ENCODE data around the gene ACSS1. TPM values are rescaled to one million over a fixed set of nuclear protein-coding genes. Genes with fewer than 3 reads are reported as not detected.

The ACSS1 gene
- total RNA-seq, 4 donors from 2014 or later = 5.8 to 23.5 (median 11.1) TPM

GRCh38 chr20:24960302-24960801, 97.6 kb downstream of the ACSS1 start:
- TF ChIP-seq CTCF (IDR thresholded peaks at IDR 0.05) (no peak), POLR2A (IDR thresholded peaks at IDR 0.05) (no peak)
- Histone ChIP-seq H3K27me3 (no peaks in the 10 kb centered on the region), H3K27ac (peak overlapping the region in 1 of 4 donors; percentile 9), H3K36me3 (peaks cover 16 to 93% (median 18%) of the 10 kb centered on the region in 3 donors), H3K9me3 (no peaks in the 10 kb centered on the region), H3K4me1 (peaks cover 0 to 13% (median 0%) of the 10 kb centered on the region in 3 donors), H3K4me3 (no peak overlapping the region)
- intact Hi-C loops (cut with DNase I) = no loop called here
- no peak for DNase-seq
- 93% methylated on average over 4 of the region's 10 CpGs; no CpG with 5 or more reads in 1 of the 2 donors for WGBS, 2 donors

- Histone ChIP-seq H3K4me1 (peaks cover 0 to 13% (median 0%) of the 10 kb centered on the region in 3 donors), H3K27me3 (no peaks in the 10 kb centered on the region), H3K36me3 (peaks cover 16 to 90% (median 18%) of the 10 kb centered on the region in 3 donors), H3K27ac (no peak overlapping the region), H3K4me3 (no peak overlapping the region), H3K9me3 (no peaks in the 10 kb centered on the region)
- intact Hi-C loops (cut with DNase I) = no loop called here
- 83 to 93% methylated on average over 11 of the region's 14 CpGs for WGBS, 2 donors
- no peak for DNase-seq
- TF ChIP-seq POLR2A (IDR thresholded peaks at IDR 0.05) (no peak), CTCF (IDR thresholded peaks at IDR 0.05) (no peak)
These were observed 98.2 kb downstream of the ACSS1 start for GRCh38 chr20:24959591-24960301.

GRCh38 chr20:24958506-24959385, 99.2 kb downstream of the ACSS1 start:
- H3K27ac ChIP-seq = no peak overlapping the region
- H3K27me3 ChIP-seq = no peaks in the 10 kb centered on the region
- H3K4me3 ChIP-seq = no peak overlapping the region
- WGBS, 2 donors = 78 to 92% methylated on average over 9 to 16 of the region's 20 CpGs
- H3K36me3 ChIP-seq = peaks cover 12 to 80% (median 18%) of the 10 kb centered on the region in 3 donors
- intact Hi-C loops (cut with DNase I) = no loop called here
- no peak for TF ChIP-seq CTCF (IDR thresholded peaks at IDR 0.05)
- no peak for TF ChIP-seq POLR2A (IDR thresholded peaks at IDR 0.05)
- DNase-seq = no peak
- H3K4me1 ChIP-seq = peaks cover 0 to 13% (median 0%) of the 10 kb centered on the region in 3 donors
- no peaks in the 10 kb centered on the region for H3K9me3 ChIP-seq

GRCh38 chr20:24957326-24958016, 100.5 kb downstream of the ACSS1 start:
- Histone ChIP-seq H3K27ac (no peak overlapping the region), H3K4me3 (no peak overlapping the region), H3K36me3 (peaks cover 8 to 67% (median 8%) of the 10 kb centered on the region in 3 donors), H3K9me3 (no peaks in the 10 kb centered on the region), H3K27me3 (no peaks in the 10 kb centered on the region), H3K4me1 (peaks cover 0 to 22% (median 0%) of the 10 kb centered on the region in 3 donors)
- no peak for DNase-seq
- no peak for TF ChIP-seq POLR2A (IDR thresholded peaks at IDR 0.05)
- TF ChIP-seq CTCF (IDR thresholded peaks at IDR 0.05) = no peak
- intact Hi-C loops (cut with DNase I) = no loop called here
- 92 to 94% methylated on average over 9 to 12 of the region's 18 CpGs for WGBS, 2 donors

Small RNA genes within 50 kb of the gene (small RNA-seq; reads per million reads assigned to genes)
- 0 reads per million in 4 donors for gene RNU6-1257P

Other genes with a start within 250 kb of the ACSS1 start
- 1 to 10 TPM; 2.5 to 6.1 (median 4.1) TPM for gene CST7, start 108.9 kb downstream of the ACSS1 start, total RNA-seq
- 10 to 100 TPM; 16.7 to 38.4 (median 25.6) TPM for gene APMAP, start 65.4 kb downstream of the ACSS1 start, total RNA-seq
- not detected for gene VSX1, start 24.0 kb upstream of the ACSS1 start, total RNA-seq
- 10 to 100 TPM; 26.5 to 48.4 (median 40.2) TPM for gene ENTPD6, start 137.6 kb upstream of the ACSS1 start, total RNA-seq
- gene PYGB, start 189.9 kb upstream of the ACSS1 start, total RNA-seq = 100 to 1,000 TPM in 2 of 4 donors, 10 to 100 TPM in 2; 70.8 to 127 (median 95.6) TPM